ENCODE measurements around the gene GJC2.

- no peak for TF ChIP-seq RAD21 (IDR thresholded peaks at IDR 0.05; ENCODE audit: low read length)
- TF ChIP-seq CTCF (IDR thresholded peaks at IDR 0.05), result no peak
Observed at GRCh38 chr1:228194921-228195812, 45.4 kb downstream of the GJC2 start.
